ENCODE measurements around the gene ABLIM3.

DNA sequence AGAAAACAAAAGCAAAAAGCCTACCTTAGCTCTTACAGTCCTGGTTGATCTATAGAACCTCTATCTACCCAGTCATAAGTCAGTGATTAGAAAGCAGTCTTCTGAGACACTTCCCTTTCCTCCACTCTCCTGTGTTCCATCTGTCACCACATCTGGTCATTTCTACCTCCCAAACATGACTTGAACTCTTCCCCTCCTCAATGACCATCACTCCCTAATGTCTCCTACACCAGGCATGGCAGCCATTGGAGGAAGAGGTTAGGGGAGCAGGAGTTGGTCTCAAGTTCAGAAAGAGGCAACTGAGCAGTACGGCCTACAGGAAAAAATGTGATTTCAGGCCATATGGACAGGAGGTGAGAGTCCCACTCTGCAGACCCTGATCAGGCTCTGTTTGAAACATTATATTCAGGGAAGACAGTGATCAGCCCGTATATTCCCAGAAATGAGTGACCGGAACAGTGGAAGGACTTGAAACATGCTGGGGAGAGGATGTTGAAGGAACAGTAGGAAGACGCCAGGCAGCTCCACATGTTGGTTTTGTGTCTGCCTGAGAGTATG lies 12.0 kb downstream of the ABLIM3 start:
- no peak for TF ChIP-seq POLR2A (IDR thresholded peaks at IDR 0.05)
- TF ChIP-seq, protein P1, sequence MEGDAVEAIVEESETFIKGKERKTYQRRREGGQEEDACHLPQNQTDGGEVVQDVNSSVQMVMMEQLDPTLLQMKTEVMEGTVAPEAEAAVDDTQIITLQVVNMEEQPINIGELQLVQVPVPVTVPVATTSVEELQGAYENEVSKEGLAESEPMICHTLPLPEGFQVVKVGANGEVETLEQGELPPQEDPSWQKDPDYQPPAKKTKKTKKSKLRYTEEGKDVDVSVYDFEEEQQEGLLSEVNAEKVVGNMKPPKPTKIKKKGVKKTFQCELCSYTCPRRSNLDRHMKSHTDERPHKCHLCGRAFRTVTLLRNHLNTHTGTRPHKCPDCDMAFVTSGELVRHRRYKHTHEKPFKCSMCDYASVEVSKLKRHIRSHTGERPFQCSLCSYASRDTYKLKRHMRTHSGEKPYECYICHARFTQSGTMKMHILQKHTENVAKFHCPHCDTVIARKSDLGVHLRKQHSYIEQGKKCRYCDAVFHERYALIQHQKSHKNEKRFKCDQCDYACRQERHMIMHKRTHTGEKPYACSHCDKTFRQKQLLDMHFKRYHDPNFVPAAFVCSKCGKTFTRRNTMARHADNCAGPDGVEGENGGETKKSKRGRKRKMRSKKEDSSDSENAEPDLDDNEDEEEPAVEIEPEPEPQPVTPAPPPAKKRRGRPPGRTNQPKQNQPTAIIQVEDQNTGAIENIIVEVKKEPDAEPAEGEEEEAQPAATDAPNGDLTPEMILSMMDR (IDR thresholded peaks at IDR 0.05), result no peak

Data from Peyer's patch (tissue), 4 donors.